GM23338 (cell line): ENCODE data around the gene PIWIL4. TPM values are rescaled to one million over a fixed set of nuclear protein-coding genes. Genes with fewer than 3 reads are reported as not detected.

Source experiments
- ATAC-seq: fragments of 200-7000 bp; cut with Tn5 transposase; 3 replicates; pipeline ENCODE4 v1.9.1; 2020
- DNase-seq: peaks from one replicate; pipeline ENCODE4 v3.0.0-alpha.2; 2015; ENCODE audit warnings: low spot score
- H2AFZ ChIP-seq: fragments of 200-600 bp; sonication (generic); 2 replicates; pipeline ENCODE4 v1.8.0; 2016; ENCODE audit warnings: antibody characterized with exemption, mild to moderate bottlenecking, moderate library complexity
- H3F3A ChIP-seq: fragments of 200-600 bp; sonication (generic); replicated peaks from 2 replicates; pipeline ENCODE4 v1.8.0; 2017; ENCODE audit warnings: antibody characterized with exemption, mixed run types, low read depth
- H3K27ac ChIP-seq: fragments of 200-600 bp; sonication (generic); 2 replicates; pipeline ENCODE4 v1.6.1; 2016; ENCODE audit warnings: low read depth
- H3K27me3 ChIP-seq: fragments of 200-600 bp; sonication (generic); 2 replicates; pipeline ENCODE4 v1.8.0; 2016; ENCODE audit warnings: mild to moderate bottlenecking, mixed run types, moderate library complexity; ENCODE audit not compliant: insufficient read depth
- H3K36me3 ChIP-seq: fragments of 200-600 bp; sonication (generic); 2 replicates; pipeline ENCODE4 v1.8.0; 2016; ENCODE audit warnings: mild to moderate bottlenecking; ENCODE audit not compliant: insufficient read depth
- H3K4me1 ChIP-seq: fragments of 200-600 bp; sonication (generic); 2 replicates; pipeline ENCODE4 v1.8.0; 2016; ENCODE audit warnings: mild to moderate bottlenecking, moderate library complexity; ENCODE audit not compliant: insufficient read depth
- H3K4me2 ChIP-seq: fragments of 200-600 bp; sonication (generic); 2 replicates; pipeline ENCODE4 v1.7.1; 2017; ENCODE audit warnings: mixed run types
- H3K4me3 ChIP-seq: fragments of 200-600 bp; sonication (generic); 2 replicates; pipeline ENCODE4 v1.6.1; 2016; ENCODE audit warnings: mixed run types
- H3K79me2 ChIP-seq: fragments of 200-600 bp; sonication (generic); replicated peaks from 2 replicates; pipeline ENCODE4 v1.8.0; 2017; ENCODE audit warnings: mild to moderate bottlenecking; ENCODE audit not compliant: insufficient read depth
- H3K9me2 ChIP-seq: fragments of 200-600 bp; sonication (generic); 2 replicates; pipeline ENCODE4 v1.8.0; 2017; ENCODE audit not compliant: insufficient read depth
- H4K20me1 ChIP-seq: fragments of 200-600 bp; sonication (generic); replicated peaks from 2 replicates; pipeline ENCODE4 v1.8.0; 2017; ENCODE audit warnings: mild to moderate bottlenecking; ENCODE audit not compliant: insufficient read depth
- H3K27ac Mint-ChIP-seq: 2 replicates; pipeline ENCODE4 v1.8.0; 2020; ENCODE audit warnings: inconsistent platforms, mild to moderate bottlenecking, moderate library complexity, mixed read lengths
- H3K27me3 Mint-ChIP-seq: 3 replicates; pipeline ENCODE4 v1.8.0; 2022; ENCODE audit warnings: low read depth, mild to moderate bottlenecking, moderate library complexity, mixed read lengths, inconsistent platforms; ENCODE audit not compliant: insufficient read depth, poor library complexity
- H3K36me3 Mint-ChIP-seq: 3 replicates; pipeline ENCODE4 v1.8.0; 2021; ENCODE audit warnings: low read depth, mild to moderate bottlenecking, inconsistent platforms, moderate library complexity, mixed read lengths
- H3K4me1 Mint-ChIP-seq: 3 replicates; pipeline ENCODE4 v1.8.0; 2020; ENCODE audit warnings: mild to moderate bottlenecking, inconsistent platforms, mixed read lengths
- H3K4me3 Mint-ChIP-seq: 3 replicates; pipeline ENCODE4 v1.8.0; 2021; ENCODE audit warnings: moderate library complexity, mild to moderate bottlenecking, inconsistent platforms, mixed read lengths
- H3K9me3 Mint-ChIP-seq: 3 replicates; pipeline ENCODE4 v1.8.0; 2020; ENCODE audit warnings: moderate library complexity, mild to moderate bottlenecking, inconsistent platforms, mixed read lengths
- CREB1 ChIP-seq: fragments of 250-450 bp; sonication (Bioruptor Pico); IDR thresholded peaks from 2 replicates; pipeline ENCODE4 v1.5.0; 2020; ENCODE audit warnings: low read depth, mild to moderate bottlenecking, moderate library complexity
- CTCF ChIP-seq, 2 experiments: fragments of 200-600 bp in 1 of 2; sonication (generic) in 1 of 2; conservative IDR thresholded peaks; 2 replicates each; pipeline versions ENCODE4 v1.5.1 to v1.6.1; 2016 to 2017; ENCODE audit warnings: antibody characterized with exemption in 2 of 2, low read depth in 2 of 2, mild to moderate bottlenecking in 2 of 2, moderate library complexity in 1 of 2
- ETS1 ChIP-seq: IDR thresholded peaks from 2 replicates; pipeline ENCODE4 v1.6.1; 2016; ENCODE audit warnings: antibody characterized with exemption
- EZH2 ChIP-seq: fragments of 200-600 bp; sonication (generic); IDR thresholded peaks from one replicate; pipeline ENCODE4 v1.8.0; 2017; ENCODE audit warnings: antibody characterized with exemption, mild to moderate bottlenecking, low read depth; ENCODE audit not compliant: unreplicated experiment
- EZH2phosphoT487 ChIP-seq: fragments of 200-600 bp; sonication (generic); IDR thresholded peaks from one replicate; pipeline ENCODE4 v1.8.1; 2018; ENCODE audit warnings: antibody characterized with exemption; ENCODE audit not compliant: unreplicated experiment
- JUNB ChIP-seq: IDR thresholded peaks from one replicate; pipeline ENCODE4 v1.6.1; 2016; ENCODE audit warnings: antibody characterized with exemption; ENCODE audit not compliant: unreplicated experiment
- NANOG ChIP-seq: IDR thresholded peaks from 2 replicates; pipeline ENCODE4 v1.6.1; 2016; ENCODE audit warnings: antibody characterized with exemption, borderline replicate concordance
- POLR2AphosphoS5 ChIP-seq: IDR thresholded peaks from 2 replicates; pipeline ENCODE4 v1.6.1; 2016; ENCODE audit warnings: antibody characterized with exemption, low read depth
- REST ChIP-seq: IDR thresholded peaks from one replicate; pipeline ENCODE4 v1.6.1; 2018; ENCODE audit warnings: antibody characterized with exemption; ENCODE audit not compliant: unreplicated experiment
- STAT1 ChIP-seq: IDR thresholded peaks from one replicate; pipeline ENCODE4 v1.6.1; 2016; ENCODE audit warnings: antibody characterized with exemption; ENCODE audit not compliant: unreplicated experiment
- ZNF114 ChIP-seq: fragments of 250-450 bp; sonication (Bioruptor Pico); IDR thresholded peaks from 2 replicates; pipeline ENCODE4 v1.5.0; 2020; ENCODE audit warnings: mild to moderate bottlenecking, moderate library complexity
- ZNF331 ChIP-seq: fragments of 250-450 bp; sonication (Bioruptor Pico); IDR thresholded peaks from 2 replicates; pipeline ENCODE4 v1.5.0; 2020; ENCODE audit warnings: low read depth, mild to moderate bottlenecking, moderate library complexity
- polyA plus RNA-seq: library from polyadenylated mRNA; unstranded; fragments of >200 nt; fragmentation: Nextera tagmentation; extraction: Ambion mirVana; gene quantifications from 2 replicates; pipeline ENCODE4 v1.2.1, GENCODE V29; 2016
- total RNA-seq: library from RNA; depleted of rRNA; stranded (reverse); fragments of >200 nt; shearing (Covaris generic); gene quantifications from 2 replicates; pipeline ENCODE4 v1.2.3, GENCODE V29; 2014

PIWIL4 gene
- total and polyA plus RNA-seq, 2 experiments from 2014 or later: 0.23 to 0.66 TPM

- TF ChIP-seq CTCF (conservative IDR thresholded peaks at IDR 0.05; ENCODE audit: low read depth in 2 of 2): no peak
- TF ChIP-seq STAT1: no peak
- no peak for TF ChIP-seq EZH2
- no peak for TF ChIP-seq ETS1
- no peak for TF ChIP-seq JUNB
- TF ChIP-seq CREB1 (CRISPR knock-in tag): no peak
- TF ChIP-seq POLR2AphosphoS5: no peak
- no peak for TF ChIP-seq NANOG
Measured at GRCh38 chr11:94550513-94550912, 16.7 kb upstream of the PIWIL4 start (continued).

GRCh38 chr11:94553938-94554337 lies 13.2 kb upstream of the PIWIL4 start:
- Histone ChIP-seq H3K27me3 (no peaks in the 10 kb centered on the region), H3F3A (no peaks in the 10 kb centered on the region), H3K4me1 (no peaks in the 10 kb centered on the region), H3K36me3 (no peaks in the 10 kb centered on the region), H4K20me1 (no peaks in the 10 kb centered on the region; the same call in 1 of the 2 replicates), H3K4me2 (no peak overlapping the region), H3K79me2 (no peaks in the 10 kb centered on the region), H3K4me3 (no peak overlapping the region), H3K9me2 (no peaks in the 10 kb centered on the region), H2AFZ (no peak overlapping the region), H3K27ac (no peak overlapping the region)
- Mint-ChIP-seq H3K9me3 (no peaks in the 10 kb centered on the region), H3K4me3 (no peak overlapping the region), H3K27me3 (peaks cover 2% of the 10 kb centered on the region), H3K36me3 (no peaks in the 10 kb centered on the region), H3K4me1 (no peaks in the 10 kb centered on the region), H3K27ac (no peak overlapping the region)
- ATAC-seq (no peak), DNase-seq (no peak)
- no peak for TF ChIP-seq JUNB
- no peak for TF ChIP-seq EZH2phosphoT487
- TF ChIP-seq POLR2AphosphoS5: no peak
- no peak for TF ChIP-seq ZNF331 (CRISPR knock-in tag)
- no peak for TF ChIP-seq ETS1
- no peak for TF ChIP-seq CREB1 (CRISPR knock-in tag)
- TF ChIP-seq NANOG: no peak
- no peak for TF ChIP-seq EZH2
- TF ChIP-seq ZNF114 (CRISPR knock-in tag): no peak
- TF ChIP-seq REST: no peak
- no peak for TF ChIP-seq CTCF (conservative IDR thresholded peaks at IDR 0.05; ENCODE audit: low read depth in 2 of 2)
